SW 1271 (cell line): ENCODE data around the gene TEX10.
"Not testable (repeated sequence)": the region's sequence is repeated elsewhere in the genome, so short reads cannot be mapped to it uniquely, and the experiment has no call there.

ENCODE experiments used
- DNase-seq, 2 experiments: peaks; one replicate each; lab custom pipeline; 2025; lab: John Stamatoyannopoulos, UW

TEX10 gene

DNA sequence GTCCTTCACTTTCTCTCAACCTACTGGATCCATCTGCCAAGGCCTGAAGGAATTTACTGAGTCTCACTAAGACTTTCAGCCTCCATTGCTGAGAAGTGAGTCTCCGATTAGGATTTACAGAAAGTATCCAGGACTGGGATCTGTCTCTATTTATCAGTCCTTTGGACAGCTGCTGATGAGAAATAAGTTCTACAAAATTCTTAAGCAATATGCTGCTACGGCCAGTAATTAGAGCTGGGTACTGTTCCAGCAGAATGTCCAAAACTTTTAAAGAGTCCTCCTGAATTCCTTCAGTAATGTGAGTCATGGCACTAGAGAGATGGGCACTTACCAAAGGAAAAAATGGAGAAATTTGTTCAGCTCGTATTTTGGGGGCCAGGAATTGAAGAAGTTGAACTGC lies 5.9 kb downstream of the TEX10 start:
- no peak for DNase-seq

DNA sequence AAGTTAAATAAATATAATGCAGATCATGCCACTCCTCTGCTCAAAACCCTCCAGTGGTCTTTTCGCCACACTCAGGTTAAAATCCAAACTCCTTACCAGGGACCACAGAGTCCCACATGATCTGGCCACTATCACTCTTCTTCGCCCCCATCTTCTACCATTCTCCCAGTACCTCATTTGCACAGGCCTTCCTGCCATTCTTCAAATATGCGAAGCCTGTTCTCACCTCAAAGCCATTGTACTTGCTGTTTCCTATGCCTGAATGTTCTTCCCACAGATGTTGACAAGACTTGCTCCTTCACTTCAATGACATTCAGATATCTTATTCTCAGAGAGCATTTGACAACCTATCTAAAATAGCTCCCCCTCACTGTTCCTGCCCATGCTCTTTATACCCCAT lies 10.9 kb downstream of the TEX10 start:
- no peak for DNase-seq

DNA sequence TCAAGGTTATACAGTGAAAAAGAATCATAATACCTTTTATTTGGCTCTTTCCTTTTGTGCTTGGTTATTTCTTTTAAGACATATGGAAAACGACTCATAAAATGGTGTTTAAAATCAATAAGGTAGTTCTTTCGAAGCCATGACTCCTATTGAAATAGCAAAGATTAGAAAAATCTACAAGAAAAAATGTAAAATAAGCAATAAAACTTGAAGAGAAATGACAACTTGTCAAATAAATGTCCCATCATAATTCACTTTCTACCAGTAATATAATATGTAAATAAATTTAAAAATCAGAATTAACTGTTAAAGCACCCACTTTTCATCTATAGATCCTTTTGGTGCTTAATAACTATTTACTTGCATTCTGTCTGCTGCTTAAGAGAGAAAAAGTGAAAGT lies 12.5 kb downstream of the TEX10 start:
- no peak for DNase-seq

DNA sequence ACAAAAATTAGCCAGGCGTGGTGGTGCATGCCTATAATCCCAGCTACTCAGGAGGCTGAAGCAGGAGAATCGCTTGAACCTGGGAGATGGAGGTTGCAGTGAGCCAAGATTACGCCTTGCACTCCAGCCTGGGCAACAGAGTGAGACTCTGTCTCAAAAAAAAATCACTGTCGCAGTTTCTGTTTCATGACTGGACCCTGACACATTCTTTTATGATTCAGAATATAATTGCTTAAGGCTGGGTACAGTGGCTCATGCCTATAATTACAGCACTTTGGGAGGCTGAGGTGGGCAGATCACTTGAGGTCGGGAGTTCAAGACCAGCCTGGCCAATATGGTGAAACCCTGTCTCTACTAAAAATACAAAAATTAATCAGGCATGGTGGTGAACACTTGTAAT lies 14.0 kb downstream of the TEX10 start:
- DNase-seq, result not testable (repeated sequence)

DNA sequence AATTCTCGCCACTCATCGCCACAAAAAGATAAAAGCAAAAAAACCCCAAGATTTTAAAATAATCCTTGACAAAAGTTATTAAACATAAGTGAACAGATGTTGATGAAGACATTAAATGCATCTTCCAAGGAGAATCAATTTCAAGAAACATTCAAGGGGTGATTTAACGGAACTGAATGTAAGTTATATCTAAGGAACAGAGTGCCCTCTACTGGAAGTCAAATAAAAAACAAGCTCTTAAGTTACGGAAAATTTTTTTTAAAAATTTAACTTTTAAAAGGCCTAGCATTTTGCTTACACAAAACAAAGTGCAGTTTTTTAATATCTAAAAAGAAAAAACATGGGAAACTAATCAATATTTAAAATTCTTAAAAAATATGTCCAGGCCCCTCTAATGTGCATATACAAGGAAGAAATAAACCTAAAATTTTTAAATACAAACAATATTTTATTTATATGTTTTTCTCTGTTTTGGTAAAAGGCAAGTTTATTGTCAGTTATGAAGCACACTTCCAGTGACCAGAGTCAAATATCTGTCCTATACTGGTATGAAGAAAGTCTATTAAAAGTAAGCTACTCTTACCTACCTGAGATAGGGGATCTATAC lies 28.0 kb downstream of the TEX10 start:
- peak in 1 of 2 experiments; percentile 49 for DNase-seq

DNA sequence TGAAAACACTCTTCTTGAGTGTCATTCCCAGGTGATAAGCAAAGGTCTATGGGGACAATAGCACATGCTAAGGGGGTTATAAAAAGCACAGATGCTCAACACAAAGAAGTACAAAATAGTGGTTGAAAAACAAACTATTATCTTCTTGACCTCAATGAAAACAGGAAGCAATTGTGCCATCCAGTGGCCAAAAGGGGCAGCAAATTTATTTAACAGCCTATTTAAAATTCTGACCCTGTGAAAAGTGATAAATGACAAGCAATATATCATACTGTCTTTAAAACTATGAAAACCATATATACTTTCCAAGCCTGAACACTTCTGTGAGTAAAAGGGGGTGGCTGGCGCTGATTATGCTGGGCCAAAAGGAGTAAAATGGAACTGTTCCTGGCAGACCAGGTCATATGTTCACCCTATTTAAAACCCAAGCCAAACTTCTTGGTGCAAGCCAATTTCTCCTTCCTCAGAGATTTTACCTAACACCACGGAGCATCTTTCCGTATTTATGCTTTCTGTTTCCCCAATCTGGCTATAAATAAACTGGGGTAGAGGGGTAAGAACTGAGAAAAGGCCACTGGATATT lies 29.7 kb downstream of the TEX10 start:
- DNase-seq, result peak; percentile 16 to 37

DNA sequence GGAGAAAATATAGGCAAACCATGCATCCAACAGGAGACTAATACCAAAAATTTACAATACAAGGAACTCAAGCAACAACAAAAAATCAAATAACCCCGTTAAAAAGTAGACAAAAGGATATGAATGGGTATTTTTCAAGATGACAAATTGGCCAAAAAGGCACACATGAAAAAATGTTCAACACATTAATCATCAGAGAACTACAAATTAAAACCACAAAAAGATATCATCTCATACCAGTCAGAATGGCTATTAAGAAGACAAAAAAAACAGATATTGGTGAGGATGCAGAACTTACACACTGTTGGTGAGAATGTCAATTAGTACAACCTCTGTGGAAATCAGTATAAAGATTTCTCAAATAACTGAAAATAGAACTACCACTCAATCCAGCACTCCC lies 35.0 kb downstream of the TEX10 start:
- DNase-seq, result peak in 1 of 2 experiments; percentile 19

DNA sequence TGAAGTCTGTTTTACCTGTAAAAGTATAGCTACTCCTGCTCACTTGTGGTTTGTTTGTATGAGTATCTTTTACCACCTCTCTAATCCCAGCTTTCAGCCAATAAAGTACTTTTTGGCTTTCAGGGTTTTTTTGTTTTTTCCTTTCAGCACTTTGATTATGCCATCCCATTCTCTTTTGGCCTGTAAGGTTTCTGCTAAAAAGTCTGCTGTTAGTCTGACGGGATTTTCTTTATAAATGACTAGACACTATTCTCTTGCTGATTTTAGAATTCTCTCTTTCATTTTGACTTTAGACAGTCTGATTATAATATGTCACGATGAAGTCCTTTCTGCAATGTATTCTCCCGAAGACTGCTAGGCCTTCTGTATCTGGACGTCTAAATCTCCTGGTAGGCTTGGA lies 37.2 kb downstream of the TEX10 start:
- no peak for DNase-seq

DNA sequence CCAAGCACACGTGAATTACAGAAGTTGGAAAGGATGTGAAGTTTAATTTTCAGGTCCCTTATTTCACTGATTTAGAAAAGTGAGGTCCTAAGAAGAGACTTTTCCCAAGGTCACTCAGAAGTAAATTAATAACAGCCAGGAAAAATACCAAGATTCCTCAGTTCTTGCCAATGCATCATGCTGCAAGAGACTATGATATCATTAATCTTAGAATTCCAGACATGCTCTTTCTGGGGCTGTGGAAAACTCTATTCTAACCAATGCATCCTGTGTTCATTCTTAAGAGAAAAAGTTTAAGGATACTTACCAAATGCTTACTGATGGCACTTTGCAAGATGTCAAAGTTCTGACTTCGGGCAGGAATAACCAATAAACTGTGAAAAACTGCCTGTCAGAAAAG lies 42.8 kb downstream of the TEX10 start:
- DNase-seq, result no peak

DNA sequence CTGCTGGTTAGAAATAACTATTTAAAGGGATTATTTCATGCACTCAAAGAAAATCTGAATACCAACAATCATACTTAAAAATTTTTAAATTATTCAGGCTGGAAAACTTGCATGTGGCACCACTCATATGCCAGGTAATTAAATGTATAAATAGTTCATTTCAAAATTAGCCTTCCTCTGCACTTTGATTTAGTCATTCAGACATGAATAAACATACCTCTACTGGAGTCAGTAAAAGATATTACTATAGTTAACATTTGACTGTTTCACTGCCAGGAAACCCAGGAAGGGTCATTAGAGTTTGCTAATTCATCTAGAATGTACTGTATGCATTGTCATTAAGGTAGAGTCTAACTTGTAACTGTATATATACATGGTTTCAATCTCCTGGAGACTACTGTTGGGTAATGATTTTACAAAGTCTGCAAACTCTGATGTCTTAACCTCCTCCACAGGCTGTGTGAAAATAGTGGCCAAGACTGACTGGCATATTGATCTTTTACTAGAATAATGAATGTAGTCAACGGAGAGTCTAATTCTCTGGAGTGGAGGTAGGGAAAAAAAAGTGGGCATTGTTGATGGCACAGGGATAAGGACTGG lies 43.7 kb downstream of the TEX10 start:
- DNase-seq, result no peak

DNA sequence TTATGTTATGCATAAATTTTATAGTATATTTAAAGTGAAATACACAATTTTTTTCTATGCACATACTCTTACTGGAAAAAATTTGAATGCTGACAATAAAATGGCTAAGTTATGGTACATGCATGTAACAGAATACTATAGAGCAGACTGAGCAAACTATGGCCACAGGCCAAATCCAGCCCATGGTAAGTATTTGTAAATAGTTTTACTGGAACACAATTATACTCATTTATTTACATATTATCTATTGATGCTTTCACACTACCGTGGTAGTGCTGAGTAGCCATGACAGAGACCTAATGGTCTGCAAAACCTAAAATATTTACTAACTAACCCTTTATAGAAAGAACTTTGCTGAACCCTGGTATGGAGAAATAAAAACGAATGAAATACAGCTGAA lies 45.7 kb downstream of the TEX10 start:
- DNase-seq, result no peak

DNA sequence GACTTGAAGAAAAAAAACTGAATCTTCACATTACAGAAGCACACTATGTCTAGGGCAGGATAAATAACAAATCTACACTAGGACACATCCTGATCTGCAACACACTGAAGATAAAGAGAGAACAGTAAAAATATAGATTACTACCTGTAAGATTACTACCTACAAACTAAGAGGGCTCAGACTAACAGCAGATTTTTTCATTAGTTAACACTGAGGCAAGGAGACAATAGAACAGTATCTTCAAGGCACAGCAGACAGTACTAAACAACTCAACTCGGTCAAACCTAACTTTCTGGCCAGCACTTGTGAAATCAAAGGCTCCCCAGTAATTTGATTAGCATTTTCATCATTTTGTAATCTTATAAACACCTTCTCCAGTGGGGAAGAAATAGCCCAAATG lies 46.5 kb downstream of the TEX10 start:
- DNase-seq, result no peak

DNA sequence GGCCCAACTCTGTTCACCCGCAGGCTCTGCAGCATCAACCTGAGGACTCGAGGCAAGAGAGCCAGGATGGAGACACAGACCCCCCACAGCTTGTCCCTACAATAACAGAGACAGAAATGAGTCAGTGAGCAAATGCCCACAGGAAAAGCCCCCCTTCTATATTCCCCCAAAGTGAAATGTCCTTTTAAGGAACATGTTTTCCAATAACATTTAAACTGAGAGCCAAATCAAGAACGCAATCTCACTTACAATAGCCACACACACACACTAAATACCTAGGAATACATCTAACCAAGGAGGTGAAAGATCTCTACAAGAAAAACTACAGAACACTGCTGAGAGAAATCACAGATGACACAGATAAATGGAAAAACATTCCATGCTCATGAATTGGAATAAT lies 49.0 kb downstream of the TEX10 start:
- no peak for DNase-seq

DNA sequence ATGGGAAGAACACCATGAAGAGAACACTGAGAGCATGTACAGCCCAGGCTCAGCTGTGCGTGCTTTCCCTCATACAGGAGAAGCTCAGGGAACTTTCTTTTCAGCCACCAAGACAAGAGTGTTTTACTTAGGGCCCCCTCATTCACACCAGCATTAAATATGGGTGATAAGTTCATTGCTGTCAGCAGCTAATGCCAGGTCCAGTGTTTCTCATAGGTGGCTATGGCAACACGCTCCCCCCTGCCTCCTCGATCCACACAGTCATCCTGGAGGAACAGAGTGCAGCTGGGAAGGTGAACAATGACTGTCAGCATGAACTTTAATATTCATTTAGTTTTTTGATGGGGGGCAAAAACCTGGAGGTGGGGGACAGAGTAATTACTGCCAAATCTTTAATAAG lies 54.4 kb downstream of the TEX10 start:
- DNase-seq, result no peak

DNA sequence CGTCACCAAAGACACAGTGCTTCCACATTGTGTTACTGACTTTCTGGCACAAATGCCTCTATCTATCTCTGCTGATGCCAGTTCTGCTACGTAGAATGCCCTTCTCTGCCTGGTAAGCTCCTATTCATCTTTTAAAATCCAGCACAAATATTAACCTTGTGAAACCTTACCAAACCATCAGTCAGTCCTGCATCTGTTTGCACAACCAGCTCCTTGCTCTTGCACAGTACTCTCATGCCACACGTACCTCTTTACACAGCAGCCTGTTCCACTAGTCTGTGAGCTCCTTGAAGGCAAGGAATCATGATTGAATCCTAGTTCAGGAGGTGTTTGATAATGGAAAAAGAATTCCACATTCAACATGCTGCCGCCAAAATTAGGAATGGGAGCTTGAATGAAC lies 56.3 kb downstream of the TEX10 start:
- DNase-seq, result no peak

DNA sequence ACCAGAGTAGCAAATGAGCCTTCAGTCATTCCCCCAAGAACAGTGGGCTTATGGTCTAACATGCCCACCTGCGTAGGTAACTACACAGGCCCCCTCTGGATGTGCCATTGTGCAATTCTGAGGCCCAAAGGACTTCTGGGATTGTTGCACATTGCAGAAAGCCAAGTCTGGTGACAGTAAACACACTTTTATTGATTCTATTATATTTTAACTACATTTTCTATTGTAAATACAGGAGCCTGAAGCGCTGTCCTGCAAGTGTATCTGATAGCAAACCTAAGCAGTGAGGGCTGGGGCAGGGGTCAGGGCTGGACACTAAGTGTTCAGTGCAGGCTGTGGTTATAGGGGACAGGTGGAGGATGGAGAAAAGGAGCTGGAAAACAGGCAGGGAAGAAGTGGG lies 57.5 kb downstream of the TEX10 start:
- DNase-seq, result no peak

DNA sequence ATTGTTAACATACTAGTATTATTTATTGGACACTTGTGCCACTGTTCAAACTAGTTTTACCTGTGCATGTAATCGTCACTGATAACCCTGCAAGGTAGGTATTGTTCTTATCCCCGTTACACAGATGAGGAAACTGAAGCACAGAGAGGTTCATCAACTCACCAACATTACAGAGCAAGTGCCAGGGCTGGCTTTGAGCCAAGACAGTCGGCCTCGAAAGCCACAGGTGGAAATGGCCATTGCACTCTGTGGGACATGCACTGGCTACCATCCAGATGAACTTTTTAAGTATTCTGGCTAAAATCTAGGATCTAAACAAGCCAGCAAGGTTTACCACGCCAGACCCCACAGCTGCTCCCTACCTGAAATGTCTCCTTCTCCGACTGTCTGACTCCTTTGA lies 57.9 kb downstream of the TEX10 start:
- no peak for DNase-seq

DNA sequence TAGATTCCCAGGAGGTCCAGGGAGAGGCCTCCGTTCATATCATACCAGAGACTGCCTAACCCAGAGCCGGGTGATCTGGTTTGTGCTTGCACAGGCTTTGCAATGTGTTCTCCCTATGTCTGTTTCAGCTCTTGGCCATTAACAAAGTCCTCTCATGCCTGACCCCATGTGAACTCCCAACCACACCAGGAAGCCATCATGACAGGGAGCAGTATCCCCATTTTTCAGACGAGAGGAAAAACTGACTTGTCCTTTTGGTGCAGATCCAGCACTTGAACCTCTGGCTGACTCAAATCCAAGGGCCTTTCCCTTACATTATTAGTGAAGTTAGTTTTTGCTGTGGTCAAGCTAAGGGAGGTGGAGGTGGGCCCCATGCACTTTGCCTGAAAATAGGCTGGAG lies 58.4 kb downstream of the TEX10 start:
- DNase-seq, result no peak

DNA sequence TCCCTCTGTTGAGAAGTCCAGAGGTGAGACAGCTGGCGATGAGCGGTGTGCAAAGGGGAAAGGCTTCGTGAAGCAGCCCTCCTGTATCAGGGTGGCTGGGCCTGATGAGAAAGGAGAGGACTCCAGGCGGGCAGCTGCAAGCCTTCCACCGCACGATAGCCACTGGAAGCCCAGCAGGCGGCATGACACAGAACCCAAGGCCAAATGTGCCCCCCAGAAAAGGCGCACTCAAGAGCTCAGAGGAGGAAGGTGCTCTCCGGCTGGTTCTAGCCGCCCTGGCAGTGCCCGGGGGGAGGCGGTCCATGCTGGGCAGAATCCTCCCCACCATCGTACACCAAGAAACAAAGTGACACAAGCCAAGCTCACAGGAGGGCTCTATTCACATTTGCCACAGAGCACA lies 60.3 kb downstream of the TEX10 start:
- no peak for DNase-seq

DNA sequence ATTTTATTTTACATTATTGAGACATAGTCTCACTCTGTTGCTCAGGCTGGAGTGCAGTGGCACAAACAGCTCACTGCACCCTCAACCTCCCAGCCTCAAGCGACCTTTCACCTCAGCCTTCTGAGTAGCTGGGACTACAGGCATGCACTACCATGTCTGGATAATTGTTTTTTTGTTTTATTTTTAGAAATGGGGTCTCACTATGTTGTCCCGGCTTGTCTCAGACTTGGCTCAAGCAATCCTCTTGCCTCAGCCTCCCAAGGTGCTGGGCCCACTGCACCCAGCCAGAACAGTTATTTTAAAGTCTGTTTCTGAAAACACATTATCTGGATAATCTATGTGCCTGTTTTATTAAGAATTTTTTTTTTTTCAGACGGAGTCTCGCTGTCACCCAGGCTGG lies 62.0 kb downstream of the TEX10 start:
- no peak for DNase-seq

DNA sequence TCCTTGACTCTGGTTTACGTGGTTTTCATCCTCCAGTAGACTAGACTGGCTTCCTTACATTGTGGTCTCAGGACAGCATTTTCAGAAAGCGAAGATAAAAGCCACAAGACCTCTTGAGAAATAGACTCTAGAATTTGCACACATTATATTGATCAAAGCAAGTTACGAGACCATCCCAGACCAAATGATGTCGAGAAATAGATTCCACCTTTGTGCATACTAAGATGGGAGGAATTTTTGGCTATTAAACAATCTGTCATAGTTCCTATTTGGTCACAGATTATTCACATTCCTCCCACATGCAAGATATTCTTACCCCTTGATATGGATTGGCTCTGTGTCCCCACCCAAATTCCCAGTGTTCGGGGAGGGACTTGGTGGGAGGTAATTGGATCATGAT lies 65.6 kb downstream of the TEX10 start:
- DNase-seq, result no peak

DNA sequence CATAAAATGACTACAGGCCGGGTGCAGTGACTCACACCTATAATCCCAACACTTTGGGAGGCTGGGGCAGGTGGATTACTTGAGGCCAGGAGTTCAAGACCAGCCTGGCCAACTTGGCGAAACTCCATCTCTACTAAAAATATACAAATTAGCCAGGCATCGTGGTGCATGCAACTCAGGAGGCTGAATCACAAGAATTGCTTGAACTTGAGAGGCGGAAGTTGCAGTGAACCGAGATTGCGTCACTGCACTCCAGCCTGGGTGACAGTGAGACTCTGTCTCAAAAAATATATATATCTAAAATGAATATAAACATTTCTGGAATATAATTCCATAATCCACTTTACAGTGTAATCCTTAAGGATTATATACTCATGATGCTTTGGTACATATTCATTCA lies 66.5 kb downstream of the TEX10 start:
- no peak for DNase-seq

DNA sequence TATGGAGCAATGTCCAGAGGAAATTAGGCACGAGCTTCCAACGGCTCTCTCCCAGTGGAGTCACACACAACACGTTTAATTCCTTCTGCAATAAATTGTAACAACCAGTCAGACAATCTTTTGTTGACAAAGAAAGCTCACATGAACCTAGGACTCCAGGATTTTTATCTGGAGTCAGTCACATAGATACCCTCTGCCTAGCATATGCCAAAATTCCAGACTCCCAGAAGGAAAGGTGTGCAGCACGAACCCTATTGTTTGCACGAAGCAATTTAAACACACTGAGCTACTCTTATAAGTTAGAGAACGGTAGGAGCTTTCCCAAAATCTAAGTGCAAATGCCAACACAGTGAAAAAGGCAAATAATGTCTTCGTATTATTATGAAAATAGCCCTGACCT lies 67.1 kb downstream of the TEX10 start:
- no peak for DNase-seq

DNA sequence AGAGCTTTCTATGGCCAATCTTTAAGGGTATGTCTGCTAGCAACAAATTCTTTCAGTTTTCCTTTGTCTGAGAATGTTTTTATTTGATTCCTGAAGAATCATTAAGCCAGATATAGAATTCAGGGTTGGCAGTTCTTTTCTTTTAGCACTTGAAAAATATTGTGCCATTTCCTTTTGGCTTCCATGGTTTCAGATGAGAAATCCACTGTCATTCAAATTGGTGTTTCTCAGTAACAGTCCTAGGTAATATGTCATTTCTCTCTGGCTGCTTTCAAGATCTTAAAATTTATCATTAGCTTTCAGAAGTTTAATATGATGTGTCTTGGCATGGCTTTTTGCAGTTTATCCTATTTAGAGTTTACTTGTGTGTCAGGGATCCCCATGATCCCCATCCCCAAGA lies 67.7 kb downstream of the TEX10 start:
- DNase-seq, result no peak
